ENCODE results near the gene LAMC3. TPM values are rescaled to one million over a fixed set of nuclear protein-coding genes. Genes with fewer than 3 reads are reported as not detected.

The LAMC3 gene
- total RNA-seq, 1 donor from 2014 or later, result 0.20 TPM

GRCh38 chr9:131008086-131008485 is 888 bp upstream of the LAMC3 start:
- Histone ChIP-seq H3K4me2 (ENCODE audit: low read length) (no peak overlapping the region), H3K27ac (ENCODE audit: low read depth, low read length) (no peak overlapping the region), H3K79me2 (ENCODE audit: insufficient read depth, low read length) (no peaks in the 10 kb centered on the region), H3K36me3 (ENCODE audit: insufficient read depth, low read length) (no peaks in the 10 kb centered on the region), H2AFZ (ENCODE audit: low read depth, low read length) (no peak overlapping the region), H3K27me3 (ENCODE audit: insufficient read depth, low read length) (peaks cover 19% of the 10 kb centered on the region), H3K4me3 (ENCODE audit: insufficient read depth, low read depth, low read length) (no peak overlapping the region), H3K9me3 (ENCODE audit: insufficient read depth, low read depth, low read length) (no peaks in the 10 kb centered on the region), H4K20me1 (ENCODE audit: insufficient read depth, low read length) (no peaks in the 10 kb centered on the region), H3K9ac (ENCODE audit: low read length) (no peak overlapping the region), H3K4me1 (ENCODE audit: insufficient read depth, low read length) (no peaks in the 10 kb centered on the region)
- no peak overlapping the region for H3K27ac Mint-ChIP-seq (ENCODE audit: unreplicated experiment)
- peaks cover 30% of the 10 kb centered on the region for H3K27me3 Mint-ChIP-seq (ENCODE audit: low read depth, unreplicated experiment)
- no peak for DNase-seq (ENCODE audit: low read depth)
- H3K36me3 Mint-ChIP-seq (ENCODE audit: low read depth, unreplicated experiment), result no peaks in the 10 kb centered on the region
- H3K4me1 Mint-ChIP-seq (ENCODE audit: low read depth, unreplicated experiment), result peaks cover 6% of the 10 kb centered on the region
- no peak for TF ChIP-seq CTCF (IDR thresholded peaks at IDR 0.05; ENCODE audit: insufficient read depth, low read depth, low read length)
- no peak for TF ChIP-seq EZH2 (IDR thresholded peaks at IDR 0.05; ENCODE audit: insufficient read depth, low read length)
- H3K9me3 Mint-ChIP-seq (ENCODE audit: unreplicated experiment), result peaks cover 10% of the 10 kb centered on the region
- FAIRE-seq, result no peak
- no peak overlapping the region for H3K4me3 Mint-ChIP-seq (ENCODE audit: unreplicated experiment)

- Mint-ChIP-seq H3K4me1 (ENCODE audit: low read depth, unreplicated experiment) (peaks cover 6% of the 10 kb centered on the region), H3K27ac (ENCODE audit: unreplicated experiment) (no peak overlapping the region), H3K9me3 (ENCODE audit: unreplicated experiment) (peaks cover 10% of the 10 kb centered on the region), H3K27me3 (ENCODE audit: low read depth, unreplicated experiment) (peaks cover 32% of the 10 kb centered on the region), H3K36me3 (ENCODE audit: low read depth, unreplicated experiment) (no peaks in the 10 kb centered on the region), H3K4me3 (ENCODE audit: unreplicated experiment) (peak overlapping the region; percentile 64)
- DNase-seq (ENCODE audit: low read depth), result no peak
- H3K9me3 ChIP-seq (ENCODE audit: insufficient read depth, low read depth, low read length), result no peaks in the 10 kb centered on the region
- H3K27me3 ChIP-seq (ENCODE audit: insufficient read depth, low read length), result peaks cover 19% of the 10 kb centered on the region
- no peak for TF ChIP-seq CTCF (IDR thresholded peaks at IDR 0.05; ENCODE audit: insufficient read depth, low read depth, low read length)
- TF ChIP-seq EZH2 (IDR thresholded peaks at IDR 0.05; ENCODE audit: insufficient read depth, low read length), result no peak
- H3K79me2 ChIP-seq (ENCODE audit: insufficient read depth, low read length), result no peaks in the 10 kb centered on the region
- H2AFZ ChIP-seq (ENCODE audit: low read depth, low read length), result peak overlapping the region; percentile 47
- no peaks in the 10 kb centered on the region for H3K36me3 ChIP-seq (ENCODE audit: insufficient read depth, low read length)
- no peak for FAIRE-seq
- peak overlapping the region; percentile 78 for H3K4me2 ChIP-seq (ENCODE audit: low read length)
- no peaks in the 10 kb centered on the region for H4K20me1 ChIP-seq (ENCODE audit: insufficient read depth, low read length)
- no peak overlapping the region for H3K9ac ChIP-seq (ENCODE audit: low read length)
- no peaks in the 10 kb centered on the region for H3K4me1 ChIP-seq (ENCODE audit: insufficient read depth, low read length)
- H3K4me3 ChIP-seq (ENCODE audit: insufficient read depth, low read depth, low read length), result peak overlapping the region; percentile 33
- no peak overlapping the region for H3K27ac ChIP-seq (ENCODE audit: low read depth, low read length)
Observed at GRCh38 chr9:131008563-131008908, 438 bp upstream of the LAMC3 start.

- peaks cover 19% of the 10 kb centered on the region for H3K27me3 ChIP-seq (ENCODE audit: insufficient read depth, low read length)
- no peak overlapping the region for H2AFZ ChIP-seq (ENCODE audit: low read depth, low read length)
- DNase-seq (ENCODE audit: low read depth) (no peak), FAIRE-seq (no peak)
- H3K27ac ChIP-seq (ENCODE audit: low read depth, low read length), result no peak overlapping the region
- Mint-ChIP-seq H3K4me3 (ENCODE audit: unreplicated experiment) (no peak overlapping the region), H3K36me3 (ENCODE audit: low read depth, unreplicated experiment) (no peaks in the 10 kb centered on the region), H3K27me3 (ENCODE audit: low read depth, unreplicated experiment) (peaks cover 38% of the 10 kb centered on the region), H3K9me3 (ENCODE audit: unreplicated experiment) (no peaks in the 10 kb centered on the region), H3K4me1 (ENCODE audit: low read depth, unreplicated experiment) (peaks cover 6% of the 10 kb centered on the region), H3K27ac (ENCODE audit: unreplicated experiment) (no peak overlapping the region)
- H3K79me2 ChIP-seq (ENCODE audit: insufficient read depth, low read length), result no peaks in the 10 kb centered on the region
- H3K9ac ChIP-seq (ENCODE audit: low read length), result no peak overlapping the region
- no peaks in the 10 kb centered on the region for H3K4me1 ChIP-seq (ENCODE audit: insufficient read depth, low read length)
- no peak overlapping the region for H3K4me3 ChIP-seq (ENCODE audit: insufficient read depth, low read depth, low read length)
- no peaks in the 10 kb centered on the region for H4K20me1 ChIP-seq (ENCODE audit: insufficient read depth, low read length)
- TF ChIP-seq EZH2 (IDR thresholded peaks at IDR 0.05; ENCODE audit: insufficient read depth, low read length) (no peak), CTCF (IDR thresholded peaks at IDR 0.05; ENCODE audit: insufficient read depth, low read depth, low read length) (no peak)
- H3K9me3 ChIP-seq (ENCODE audit: insufficient read depth, low read depth, low read length), result no peaks in the 10 kb centered on the region
- no peak overlapping the region for H3K4me2 ChIP-seq (ENCODE audit: low read length)
- H3K36me3 ChIP-seq (ENCODE audit: insufficient read depth, low read length), result no peaks in the 10 kb centered on the region
Observed at GRCh38 chr9:131010482-131011273, 1.7 kb downstream of the LAMC3 start.

Measured in astrocyte (in vitro differentiated cells and primary cell).